ENCODE results near the gene CDKN1C. TPM values are rescaled to one million over a fixed set of nuclear protein-coding genes. Genes with fewer than 3 reads are reported as not detected.
"Not testable (repeated sequence)": the region's sequence is repeated elsewhere in the genome, so short reads cannot be mapped to it uniquely, and the experiment has no call there.

CDKN1C gene
- total and polyA plus RNA-seq, 2 experiments from 2014 or later, result 470 to 526 TPM

- no peak overlapping the region for H3K4me2 ChIP-seq
- TF ChIP-seq CTCF (IDR thresholded peaks at IDR 0.05; ENCODE audit: poor library complexity) (no peak), EZH2phosphoT487 (IDR thresholded peaks at IDR 0.05; ENCODE audit: low read depth, severe bottlenecking, unreplicated experiment) (no peak), EZH2 (IDR thresholded peaks at IDR 0.05; ENCODE audit: borderline replicate concordance) (no peak)
Measured at GRCh38 chr11:2910401-2910955, 24.9 kb upstream of the CDKN1C start.

GRCh38 chr11:2909133-2909902 lies 23.7 kb upstream of the CDKN1C start:
- peaks cover 10% of the 10 kb centered on the region for H3K79me2 ChIP-seq
- H3K9me2 ChIP-seq (replicated peaks; ENCODE audit: insufficient read depth), result no peaks in the 10 kb centered on the region
- no peaks in the 10 kb centered on the region for H3K27me3 ChIP-seq
- H2AFZ ChIP-seq, result no peak overlapping the region
- H3K4me1 ChIP-seq (ENCODE audit: insufficient read depth), result peaks cover 22% of the 10 kb centered on the region
- no peaks in the 10 kb centered on the region for H3K9me3 ChIP-seq (ENCODE audit: low read depth)
- DNase-seq (ENCODE audit: low spot score), result no peak
- no peak overlapping the region for H3K4me3 ChIP-seq
- H3K36me3 ChIP-seq (replicated peaks; ENCODE audit: insufficient read depth, low read depth), result no peaks in the 10 kb centered on the region
- H3K4me2 ChIP-seq, result no peak overlapping the region
- TF ChIP-seq EZH2 (IDR thresholded peaks at IDR 0.05; ENCODE audit: borderline replicate concordance) (no peak), EZH2phosphoT487 (IDR thresholded peaks at IDR 0.05; ENCODE audit: low read depth, severe bottlenecking, unreplicated experiment) (no peak), CTCF (IDR thresholded peaks at IDR 0.05; ENCODE audit: poor library complexity) (no peak)
- 93% methylated on average over 45 of the region's 78 CpGs for WGBS (ENCODE audit: low lambda C conversion rate, missing lambda C conversion rate)
- H4K20me1 ChIP-seq (ENCODE audit: insufficient read depth, poor library complexity, severe bottlenecking), result no peaks in the 10 kb centered on the region
- no peak overlapping the region for H3K27ac ChIP-seq

More at GRCh38 chr11:2910401-2910955, 24.9 kb upstream of the CDKN1C start:
- Histone ChIP-seq H3K9me3 (ENCODE audit: low read depth) (no peaks in the 10 kb centered on the region), H2AFZ (no peak overlapping the region), H3K36me3 (replicated peaks; ENCODE audit: insufficient read depth, low read depth) (no peaks in the 10 kb centered on the region), H3K79me2 (no peaks in the 10 kb centered on the region), H3K27me3 (no peaks in the 10 kb centered on the region), H3K4me1 (ENCODE audit: insufficient read depth) (peaks cover 20% of the 10 kb centered on the region), H4K20me1 (ENCODE audit: insufficient read depth, poor library complexity, severe bottlenecking) (no peaks in the 10 kb centered on the region), H3K27ac (no peak overlapping the region), H3K9me2 (replicated peaks; ENCODE audit: insufficient read depth) (no peaks in the 10 kb centered on the region), H3K4me3 (no peak overlapping the region)
- WGBS (ENCODE audit: low lambda C conversion rate, missing lambda C conversion rate), result 95% methylated on average over 13 of the region's 13 CpGs
- no peak for DNase-seq (ENCODE audit: low spot score)

DNA sequence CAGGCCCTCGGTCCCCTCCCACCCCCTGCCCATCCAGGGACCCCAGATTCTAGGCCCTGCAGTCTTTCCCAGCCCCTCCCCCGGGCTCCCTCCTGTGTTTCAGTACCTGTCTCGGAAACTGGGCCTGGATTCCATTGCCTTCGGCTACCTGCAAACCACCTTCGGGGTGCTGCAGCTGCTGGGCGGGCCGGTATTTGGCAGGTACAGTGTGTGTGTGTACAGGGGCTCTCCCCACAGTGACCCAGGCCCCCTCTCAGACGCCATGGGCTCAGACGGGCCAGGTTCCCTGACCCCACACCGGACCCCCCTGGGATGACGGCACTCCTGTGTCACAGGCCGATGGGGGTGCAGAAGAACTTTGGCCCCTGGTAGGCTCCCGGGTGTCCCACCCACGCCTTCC lies 22.6 kb upstream of the CDKN1C start:
- H3K27ac ChIP-seq, result no peak overlapping the region
- H3K79me2 ChIP-seq, result peaks cover 10% of the 10 kb centered on the region
- no peak overlapping the region for H3K4me3 ChIP-seq
- no peaks in the 10 kb centered on the region for H3K27me3 ChIP-seq
- H3K9me2 ChIP-seq (replicated peaks; ENCODE audit: insufficient read depth), result no peaks in the 10 kb centered on the region
- TF ChIP-seq CTCF (IDR thresholded peaks at IDR 0.05; ENCODE audit: poor library complexity), result no peak
- no peak for TF ChIP-seq EZH2 (IDR thresholded peaks at IDR 0.05; ENCODE audit: borderline replicate concordance)
- no peak for TF ChIP-seq EZH2phosphoT487 (IDR thresholded peaks at IDR 0.05; ENCODE audit: low read depth, severe bottlenecking, unreplicated experiment)
- H4K20me1 ChIP-seq (ENCODE audit: insufficient read depth, poor library complexity, severe bottlenecking), result no peaks in the 10 kb centered on the region
- DNase-seq (ENCODE audit: low spot score), result no peak
- H2AFZ ChIP-seq, result no peak overlapping the region
- no peaks in the 10 kb centered on the region for H3K9me3 ChIP-seq (ENCODE audit: low read depth)
- no peak overlapping the region for H3K4me2 ChIP-seq
- H3K36me3 ChIP-seq (replicated peaks; ENCODE audit: insufficient read depth, low read depth), result no peaks in the 10 kb centered on the region
- H3K4me1 ChIP-seq (ENCODE audit: insufficient read depth), result peaks cover 20% of the 10 kb centered on the region
- WGBS (ENCODE audit: low lambda C conversion rate, missing lambda C conversion rate), result 84% methylated on average over 14 of the region's 14 CpGs

DNA sequence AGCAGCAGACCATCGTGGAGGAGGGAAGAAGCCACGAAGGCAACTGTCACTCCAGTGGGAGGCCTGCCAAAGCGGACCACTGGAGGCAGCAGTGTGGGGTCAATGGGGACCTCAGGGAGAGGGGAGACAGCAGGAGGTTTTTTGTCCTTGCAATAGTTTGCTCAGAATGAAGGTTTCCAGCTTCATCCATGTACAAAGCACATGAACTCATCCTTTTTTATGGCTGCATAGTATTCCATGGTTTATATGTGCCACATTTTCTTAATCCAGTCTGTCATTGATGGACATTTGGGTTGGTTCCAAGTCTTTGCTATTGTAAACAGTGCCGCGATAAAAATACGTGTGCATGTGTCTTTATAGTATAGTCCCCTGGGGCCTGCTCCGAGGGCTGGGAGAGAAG lies 19.7 kb upstream of the CDKN1C start:
- not testable (repeated sequence) for H3K4me3 ChIP-seq; DNase-seq (ENCODE audit: low spot score); H4K20me1 ChIP-seq (ENCODE audit: insufficient read depth, poor library complexity, severe bottlenecking); H3K9me3 ChIP-seq (ENCODE audit: low read depth); H3K27ac ChIP-seq; H2AFZ ChIP-seq; H3K36me3 ChIP-seq (replicated peaks; ENCODE audit: insufficient read depth, low read depth); H3K4me2 ChIP-seq; H3K9me2 ChIP-seq (replicated peaks; ENCODE audit: insufficient read depth); H3K27me3 ChIP-seq
- WGBS (ENCODE audit: low lambda C conversion rate, missing lambda C conversion rate), result 93% methylated on average over 7 of the region's 7 CpGs
- Histone ChIP-seq H3K4me1 (ENCODE audit: insufficient read depth) (peaks cover 16% of the 10 kb centered on the region), H3K79me2 (peaks cover 10% of the 10 kb centered on the region)

All from hepatocyte (in vitro differentiated cells).